ENCODE results near the gene HS6ST3.

The HS6ST3 gene

DNA sequence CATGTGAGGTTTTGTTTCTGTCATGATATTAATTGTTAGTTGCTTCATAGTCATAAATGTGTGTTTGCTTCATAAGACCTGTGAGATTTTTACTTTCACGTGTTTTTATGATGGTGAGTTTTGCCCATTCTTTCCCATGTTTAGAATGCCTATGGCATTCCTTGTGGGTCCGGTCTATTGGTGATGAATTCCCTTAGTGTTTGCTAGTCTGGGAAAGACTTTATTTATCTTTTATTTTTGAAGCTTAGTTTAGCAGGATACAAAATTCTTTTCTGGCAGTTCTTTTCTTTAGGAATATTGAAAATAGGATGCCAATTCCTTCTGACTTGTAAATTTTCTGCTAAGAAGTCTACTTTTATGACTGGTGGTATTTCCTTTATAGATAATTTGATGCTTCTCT lies 571.7 kb downstream of the HS6ST3 start:
- no peak for DNase-seq (ENCODE audit: low read depth)

DNA sequence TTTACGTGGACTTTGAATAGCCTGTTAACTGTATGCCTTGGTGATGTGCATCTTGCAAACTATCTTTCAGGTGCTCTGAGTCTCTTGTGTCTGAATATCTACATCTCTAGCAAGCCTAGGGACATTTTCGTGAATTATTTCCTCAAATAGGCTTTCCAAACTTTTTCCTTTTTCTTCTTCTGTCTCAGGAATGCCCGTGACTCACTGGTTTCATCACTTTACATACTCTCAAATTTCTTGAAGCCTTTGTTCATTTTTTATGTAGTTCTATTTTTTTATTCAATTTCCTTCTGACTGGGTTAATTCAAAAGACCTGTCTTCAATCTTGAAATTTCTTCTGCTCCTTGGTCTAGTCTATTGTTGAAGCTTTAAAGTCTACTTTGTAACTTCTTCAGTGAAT lies 572.1 kb downstream of the HS6ST3 start:
- no peak for DNase-seq (ENCODE audit: low read depth)

DNA sequence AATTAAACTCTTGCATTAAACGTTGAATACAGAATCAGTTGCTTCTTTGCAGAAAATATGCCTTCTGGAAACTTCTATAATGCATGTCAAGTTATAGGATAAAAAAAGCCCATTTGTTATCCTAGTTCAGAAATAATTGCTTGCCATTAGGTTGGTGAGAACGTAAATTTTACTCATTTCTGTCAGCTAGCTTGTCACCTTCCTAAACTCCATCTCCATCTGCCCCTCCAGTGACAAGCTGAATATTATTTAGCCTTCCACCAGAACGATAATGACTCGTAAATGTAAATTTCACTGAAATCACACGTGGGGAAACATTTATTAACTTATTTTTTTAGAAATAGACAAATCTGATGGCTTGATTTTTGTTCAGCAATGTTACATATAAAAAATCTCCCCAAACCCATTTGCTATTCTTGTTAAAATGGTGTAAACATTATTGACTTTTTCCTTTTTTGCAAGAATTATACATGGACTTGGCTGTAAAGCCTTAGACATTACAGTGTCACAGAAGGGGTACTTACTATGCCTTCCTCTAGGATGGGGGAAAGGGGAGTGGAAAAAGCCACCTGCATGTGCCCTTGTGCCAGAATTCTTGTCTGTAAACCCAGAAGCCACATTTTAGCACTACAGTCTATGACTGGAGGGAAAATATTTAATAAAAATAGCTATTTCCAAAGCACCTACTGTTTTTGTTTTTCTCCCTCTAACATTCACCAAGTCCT lies 577.5 kb downstream of the HS6ST3 start:
- DNase-seq (ENCODE audit: low read depth), result no peak

DNA sequence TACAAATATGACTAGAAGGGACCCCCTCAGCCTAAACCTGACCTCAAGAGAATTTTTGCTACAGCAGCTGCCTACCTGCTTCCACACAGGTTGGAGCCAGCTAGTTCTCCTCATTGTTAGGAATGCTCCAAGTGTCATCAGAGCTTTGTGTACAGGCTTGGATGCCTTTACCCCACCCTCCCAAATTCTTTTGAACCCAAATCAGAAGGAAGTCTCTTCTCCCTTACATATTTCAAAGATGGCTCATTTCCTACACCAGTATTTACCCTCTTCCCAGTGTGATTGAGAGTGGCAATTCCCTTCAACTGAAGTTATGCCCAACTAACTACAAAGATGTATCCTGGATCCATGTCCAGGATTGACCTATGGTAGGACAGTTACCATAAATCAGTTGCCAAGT lies 581.2 kb downstream of the HS6ST3 start:
- DNase-seq (ENCODE audit: low read depth), result no peak

DNA sequence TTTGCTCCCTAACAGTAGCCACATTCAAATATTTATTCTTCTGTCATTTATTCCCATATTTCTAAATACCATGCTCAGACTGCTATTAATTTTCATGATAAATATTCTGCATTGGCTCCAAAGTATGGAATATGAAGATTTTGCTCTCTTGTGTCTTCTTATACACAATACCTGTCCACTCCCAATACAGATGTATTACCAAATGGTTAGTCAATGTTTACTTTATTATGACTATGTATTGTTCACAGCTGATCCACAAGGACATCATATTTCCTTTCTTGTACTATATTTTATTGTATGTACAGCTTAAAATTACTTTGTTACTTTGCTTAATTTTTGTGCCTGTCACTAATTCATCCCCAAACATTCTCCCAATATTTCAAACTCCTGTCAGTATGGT lies 582.1 kb downstream of the HS6ST3 start:
- DNase-seq (ENCODE audit: low read depth), result no peak

DNA sequence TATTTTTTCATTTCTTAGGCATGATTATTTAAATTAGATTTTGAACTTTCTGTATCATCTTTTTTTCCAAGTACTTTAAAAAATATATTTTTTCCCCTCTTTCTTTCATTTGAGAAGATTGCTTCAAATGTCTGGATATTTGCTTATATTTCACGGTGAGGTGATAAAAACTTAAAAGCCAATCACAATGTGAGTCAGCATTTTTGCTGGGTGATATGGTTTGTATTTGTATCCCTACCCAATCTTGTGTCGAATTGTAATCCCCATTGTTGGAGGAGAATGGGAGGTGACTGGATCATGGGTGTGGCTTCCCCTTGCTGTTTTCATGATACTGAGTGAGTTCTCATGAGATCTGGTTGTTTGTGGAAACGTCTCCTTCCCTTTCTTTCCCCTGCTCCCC lies 583.9 kb downstream of the HS6ST3 start:
- DNase-seq (ENCODE audit: low read depth), result no peak

DNA sequence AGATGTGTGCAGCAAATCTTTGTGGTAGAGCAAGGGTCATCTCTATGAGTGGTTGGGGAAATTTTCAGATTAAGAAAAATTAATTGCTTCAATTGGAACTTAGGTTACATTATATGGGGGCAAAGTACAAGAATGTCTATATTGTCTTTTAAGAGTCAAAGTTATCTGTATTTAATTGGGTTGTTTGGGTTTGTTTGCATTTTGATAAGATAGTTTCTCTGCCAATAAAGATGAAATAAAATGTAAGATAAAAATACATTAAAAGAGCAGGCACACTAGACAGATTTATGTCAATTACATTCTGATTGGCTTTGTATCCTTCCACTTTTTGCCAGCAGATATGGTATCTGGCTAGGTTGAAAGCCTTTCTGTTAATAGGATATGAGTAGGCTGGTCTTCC lies 587.1 kb downstream of the HS6ST3 start:
- DNase-seq (ENCODE audit: low read depth), result no peak

DNA sequence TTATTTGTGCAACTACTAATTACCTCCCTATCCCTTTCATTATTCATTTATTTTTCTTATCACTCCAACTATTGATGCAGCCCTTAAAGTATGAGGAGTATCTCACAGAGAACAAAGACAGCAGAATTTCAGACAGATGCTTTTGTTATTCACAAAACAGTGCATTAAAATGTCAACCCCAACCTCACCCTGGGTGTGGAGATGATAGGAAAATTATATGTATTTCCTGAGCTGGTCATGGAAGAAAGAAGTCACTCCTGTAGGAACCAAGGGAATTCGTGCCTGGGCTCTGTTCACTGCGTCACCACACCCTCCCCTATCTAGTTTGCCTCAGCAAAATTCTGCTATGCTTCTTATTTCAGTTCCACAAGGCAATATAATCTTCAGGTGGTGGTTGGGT lies 588.9 kb downstream of the HS6ST3 start:
- DNase-seq (ENCODE audit: low read depth), result no peak

DNA sequence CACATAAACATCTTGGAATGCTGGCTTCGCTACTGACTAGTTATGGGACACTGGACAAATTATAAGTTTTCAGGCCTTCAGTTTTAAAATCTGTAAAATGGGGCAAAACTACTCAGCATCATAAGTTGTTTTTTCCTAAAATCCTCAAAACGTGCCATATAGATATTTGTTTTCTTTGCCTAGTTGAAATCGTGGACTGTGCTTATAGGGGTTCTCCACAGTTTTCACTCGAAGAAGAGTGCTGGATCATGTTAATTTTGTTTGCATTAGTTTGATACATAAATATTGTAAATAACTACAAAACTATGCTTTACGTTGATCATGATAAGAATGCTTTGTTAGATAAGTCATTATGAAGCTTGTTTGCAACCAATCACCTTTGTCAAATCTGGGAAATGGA lies 591.0 kb downstream of the HS6ST3 start:
- no peak for DNase-seq (ENCODE audit: low read depth)

DNA sequence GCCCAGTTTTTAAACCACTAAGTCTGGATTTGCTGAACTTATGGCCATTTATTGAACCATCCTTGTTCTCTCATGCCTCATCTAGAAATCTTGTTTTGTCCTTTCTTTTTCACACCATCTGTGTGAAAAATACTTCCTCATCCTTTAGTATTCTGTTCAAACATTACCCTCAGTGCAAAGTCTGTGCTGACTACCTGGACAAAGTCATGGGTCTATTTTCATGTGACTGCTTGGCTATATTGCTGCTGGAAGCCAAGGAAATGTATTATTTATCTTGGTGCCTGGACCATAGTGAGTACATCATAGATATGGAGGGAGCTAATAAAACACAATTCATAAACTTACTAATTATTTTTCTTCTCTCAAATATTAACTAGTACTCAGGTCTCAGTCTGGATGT lies 591.9 kb downstream of the HS6ST3 start:
- DNase-seq (ENCODE audit: low read depth), result no peak

DNA sequence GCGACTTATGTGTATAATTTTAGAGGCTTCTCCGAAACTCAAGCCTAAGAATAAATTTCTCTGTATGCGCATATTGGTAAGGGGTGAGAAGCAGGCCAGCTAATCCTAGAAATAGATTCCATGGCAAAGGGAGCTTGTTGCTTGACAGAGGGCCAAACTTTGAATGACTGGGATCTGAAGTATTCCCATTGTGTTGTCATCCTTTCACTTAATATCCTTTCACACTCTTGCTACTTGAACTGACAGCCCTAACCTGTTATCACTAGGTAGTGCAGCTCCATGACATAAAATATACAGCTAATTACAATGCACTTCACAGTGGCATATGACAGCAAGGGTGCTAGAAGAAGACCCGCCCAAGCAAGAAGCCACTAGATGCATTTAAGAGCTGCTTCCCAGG lies 594.6 kb downstream of the HS6ST3 start:
- DNase-seq (ENCODE audit: low read depth), result no peak

DNA sequence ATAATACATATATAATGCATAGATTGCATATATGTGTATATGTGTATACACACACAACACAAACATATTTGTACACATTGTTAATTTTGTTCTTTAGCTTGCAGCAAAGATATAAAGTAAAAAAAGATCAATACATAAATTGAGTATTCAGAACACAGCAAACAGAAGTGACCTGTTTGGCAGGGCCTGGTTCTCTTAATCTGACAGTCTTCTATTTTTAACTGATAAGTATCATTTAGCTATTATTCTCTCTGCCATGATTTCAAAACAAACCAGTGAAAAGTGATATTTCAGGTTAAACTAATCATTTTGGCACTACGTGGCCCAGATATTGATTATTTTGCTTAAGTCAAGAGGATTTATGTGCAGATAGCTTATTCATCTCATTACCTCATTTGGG lies 595.0 kb downstream of the HS6ST3 start:
- no peak for DNase-seq (ENCODE audit: low read depth)

DNA sequence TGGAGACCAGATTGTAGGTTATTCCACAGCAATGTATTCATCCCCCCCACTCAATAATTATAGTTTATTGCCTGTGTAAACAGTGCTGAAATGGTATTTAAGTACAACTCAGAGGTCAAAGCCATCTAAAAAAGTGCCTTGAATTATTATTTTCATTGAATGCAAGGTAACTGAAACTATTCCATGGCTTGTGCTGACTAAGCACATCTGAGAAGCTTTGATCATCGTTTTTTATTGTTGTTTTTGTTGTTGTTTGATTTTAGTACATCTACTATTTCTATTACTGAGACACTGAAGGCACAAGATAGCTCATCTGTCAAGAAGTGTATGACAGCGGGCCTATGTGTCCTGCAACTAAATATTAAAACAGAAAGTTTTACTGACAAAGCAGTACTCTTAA lies 596.4 kb downstream of the HS6ST3 start:
- DNase-seq (ENCODE audit: low read depth), result no peak

DNA sequence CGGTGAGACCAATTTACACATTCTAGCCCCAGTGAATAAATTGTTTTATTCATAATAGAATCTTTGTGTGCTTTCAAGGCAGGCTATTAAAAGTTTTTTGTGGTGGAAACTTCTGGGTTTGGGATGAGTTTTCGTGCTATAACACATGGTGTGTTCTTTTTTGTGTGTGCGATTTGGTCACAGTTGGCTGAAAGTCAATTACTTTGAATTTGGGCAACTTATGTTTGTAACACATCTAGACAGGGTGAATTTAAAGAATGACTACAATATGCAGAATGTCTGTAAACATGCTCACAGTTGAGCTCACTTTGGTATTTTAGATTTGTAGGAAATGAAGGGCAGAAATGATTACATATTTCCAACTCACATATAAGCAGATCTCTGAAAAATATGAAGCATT lies 597.3 kb downstream of the HS6ST3 start:
- no peak for DNase-seq (ENCODE audit: low read depth)

DNA sequence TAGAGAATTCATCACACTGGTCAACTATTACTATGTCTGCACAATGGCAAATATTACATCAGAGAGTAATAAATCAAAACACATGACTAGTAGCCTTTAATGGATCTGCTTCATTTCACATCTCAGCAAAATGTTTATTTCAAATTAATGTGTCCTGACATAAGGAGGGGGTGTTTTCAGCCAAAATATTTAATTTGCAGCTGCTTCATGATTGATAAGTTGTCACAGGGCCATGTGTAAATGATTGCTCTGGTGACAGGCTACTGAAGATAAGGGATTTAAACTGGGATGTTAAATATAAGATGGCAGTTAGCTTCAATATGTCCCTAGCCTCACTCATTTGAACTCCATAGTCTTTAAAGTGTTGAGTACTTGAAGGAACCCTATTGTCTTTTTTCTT lies 601.1 kb downstream of the HS6ST3 start:
- no peak for DNase-seq (ENCODE audit: low read depth)

DNA sequence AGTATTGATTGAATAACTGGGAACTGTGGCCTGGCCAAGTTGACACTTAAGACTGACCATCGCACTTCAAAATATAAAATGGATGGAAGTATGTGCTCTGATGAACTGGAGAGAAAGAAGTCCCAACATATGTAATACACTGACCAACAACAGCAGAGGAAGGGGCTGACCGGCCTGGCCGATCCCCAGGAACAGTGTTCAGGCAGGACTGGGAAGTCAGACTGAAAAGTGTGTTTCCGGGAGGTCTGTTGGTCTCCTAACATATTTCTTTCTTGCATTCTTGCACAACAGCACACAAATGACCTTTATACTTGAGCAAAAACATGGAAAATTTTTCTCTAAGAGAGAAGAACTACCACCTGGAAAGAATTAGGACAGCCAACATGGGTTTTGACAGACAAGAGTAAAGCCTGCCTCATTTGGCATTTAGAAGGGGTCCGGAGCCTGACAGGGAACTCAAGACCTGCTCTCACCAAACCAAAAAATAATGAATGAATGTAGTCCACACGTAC lies 606.5 kb downstream of the HS6ST3 start:
- DNase-seq (ENCODE audit: low read depth), result no peak

DNA sequence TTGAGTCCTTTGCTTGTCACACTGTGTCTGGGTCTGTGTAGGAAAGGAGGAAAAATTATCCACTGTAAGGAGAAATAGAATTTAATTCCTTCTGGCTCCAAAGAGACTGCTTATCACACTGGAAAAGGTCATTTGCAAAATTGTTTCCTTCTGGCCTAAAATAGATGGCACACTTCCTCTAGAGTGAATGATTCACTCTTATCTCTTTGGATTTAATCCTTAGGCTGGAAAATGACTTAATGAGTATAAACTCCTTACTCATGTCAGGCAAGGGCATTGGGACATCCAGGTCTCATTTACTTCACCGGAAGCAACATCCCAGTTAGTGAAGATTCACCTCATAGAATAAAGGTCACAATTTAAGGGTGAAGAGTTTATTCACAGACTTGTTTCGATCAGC lies 610.8 kb downstream of the HS6ST3 start:
- DNase-seq (ENCODE audit: low read depth), result no peak

DNA sequence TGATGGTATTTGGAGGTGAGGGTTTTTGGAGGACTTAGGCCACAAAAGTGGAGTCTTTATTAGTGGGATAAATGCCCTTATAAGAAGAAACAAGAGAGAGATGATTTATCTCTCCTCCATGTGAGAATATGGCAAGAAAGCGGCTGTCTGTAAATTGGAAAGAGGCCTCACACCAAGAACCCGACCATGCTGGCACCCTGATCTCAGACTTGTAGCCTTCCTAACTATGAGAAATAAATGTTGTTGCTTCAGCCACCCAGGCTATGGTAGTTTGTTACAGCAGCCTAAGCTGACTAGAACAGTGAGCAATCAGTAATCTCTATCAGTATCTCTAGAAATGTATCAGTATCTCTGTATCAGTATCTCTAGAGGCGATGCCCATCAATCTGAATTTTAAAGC lies 617.2 kb downstream of the HS6ST3 start:
- no peak for DNase-seq (ENCODE audit: low read depth)

DNA sequence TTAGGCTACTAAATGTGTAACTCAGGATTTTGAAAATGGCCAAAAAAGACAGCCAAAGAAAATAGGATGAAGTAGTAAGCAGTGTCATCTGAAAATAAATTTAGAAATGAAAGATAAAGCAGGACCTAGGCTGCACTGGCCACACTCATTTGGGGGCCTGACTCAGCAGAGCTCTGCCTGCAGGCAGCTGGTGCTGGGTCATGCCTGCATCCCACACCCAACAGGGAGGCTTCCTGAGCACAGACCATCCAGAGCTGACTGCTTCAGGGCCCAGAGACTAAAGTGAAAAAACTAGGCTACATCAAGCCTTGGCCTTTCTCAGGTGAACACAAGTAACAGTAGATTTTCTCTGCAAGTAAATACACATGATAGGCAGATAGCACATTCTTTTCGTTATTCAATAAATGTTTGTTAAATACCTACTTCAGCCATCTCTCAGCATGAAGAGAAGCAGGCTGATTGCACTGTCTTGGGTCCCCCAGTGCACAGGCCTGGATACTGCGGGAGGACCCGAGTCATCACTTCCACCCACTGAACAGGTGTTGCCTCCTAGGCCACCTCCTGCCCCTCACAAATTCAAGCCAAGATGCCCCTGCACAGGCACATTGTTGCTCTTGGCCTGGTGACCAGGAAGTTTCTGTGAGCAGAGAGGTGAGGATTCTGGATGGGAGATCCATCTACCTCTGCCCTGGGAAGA lies 620.4 kb downstream of the HS6ST3 start:
- no peak for DNase-seq (ENCODE audit: low read depth)

DNA sequence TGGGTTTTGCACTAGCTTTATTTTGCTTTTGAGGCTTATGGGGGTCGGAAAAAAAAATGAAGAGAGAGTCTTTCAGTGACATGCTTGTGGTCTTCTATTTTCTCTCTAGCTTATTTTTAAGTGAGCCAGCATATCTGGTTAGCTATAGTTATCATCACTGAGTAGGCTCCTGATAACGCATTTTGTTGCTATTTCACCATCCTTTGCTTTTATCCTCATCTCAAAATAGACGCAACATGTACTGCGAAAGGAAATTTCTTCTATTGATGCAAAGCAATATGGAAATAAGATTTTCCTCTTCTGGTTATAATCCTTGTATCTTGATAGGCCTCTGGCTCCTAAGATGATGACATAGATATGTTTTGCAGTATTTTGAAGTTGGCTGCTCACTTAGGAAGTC lies 630.5 kb downstream of the HS6ST3 start:
- DNase-seq (ENCODE audit: low read depth), result no peak

DNA sequence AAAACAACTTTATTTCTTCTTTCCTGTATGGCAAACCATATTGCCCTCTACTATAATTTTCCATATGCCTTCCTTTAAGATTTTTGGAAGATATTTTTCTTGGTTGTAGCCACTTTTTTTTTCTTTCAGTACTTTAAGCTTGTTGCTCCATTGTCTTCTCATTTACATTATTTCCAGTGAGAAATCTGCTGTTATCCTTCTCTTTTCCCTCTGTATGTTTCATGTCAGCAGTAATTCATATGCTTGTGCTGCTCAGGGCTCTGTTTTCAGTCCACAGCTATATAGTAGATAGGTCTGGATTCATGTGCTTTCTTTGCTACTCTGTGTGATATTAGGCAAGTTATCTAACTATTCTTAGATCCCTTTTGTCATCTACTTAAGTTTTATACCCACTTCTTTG lies 636.7 kb downstream of the HS6ST3 start:
- no peak for DNase-seq (ENCODE audit: low read depth)

DNA sequence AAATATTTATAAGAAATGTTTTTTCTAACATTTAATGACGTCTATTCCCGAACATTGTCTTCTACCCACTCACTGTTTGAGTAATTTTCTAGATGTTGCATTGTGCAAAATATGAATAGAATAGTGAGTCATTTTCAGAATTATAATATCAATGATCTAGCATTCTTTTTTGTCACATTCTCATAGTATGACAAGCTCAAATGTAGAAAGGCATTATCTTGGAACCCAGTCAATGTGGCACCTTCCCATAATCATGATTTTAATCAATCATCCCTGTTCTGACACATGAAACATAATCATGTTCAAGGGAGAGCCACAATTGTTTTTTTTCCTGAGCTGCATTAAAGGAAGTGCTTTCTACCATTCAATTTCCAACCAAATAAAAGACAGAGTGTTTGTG lies 638.6 kb downstream of the HS6ST3 start:
- no peak for DNase-seq (ENCODE audit: low read depth)

DNA sequence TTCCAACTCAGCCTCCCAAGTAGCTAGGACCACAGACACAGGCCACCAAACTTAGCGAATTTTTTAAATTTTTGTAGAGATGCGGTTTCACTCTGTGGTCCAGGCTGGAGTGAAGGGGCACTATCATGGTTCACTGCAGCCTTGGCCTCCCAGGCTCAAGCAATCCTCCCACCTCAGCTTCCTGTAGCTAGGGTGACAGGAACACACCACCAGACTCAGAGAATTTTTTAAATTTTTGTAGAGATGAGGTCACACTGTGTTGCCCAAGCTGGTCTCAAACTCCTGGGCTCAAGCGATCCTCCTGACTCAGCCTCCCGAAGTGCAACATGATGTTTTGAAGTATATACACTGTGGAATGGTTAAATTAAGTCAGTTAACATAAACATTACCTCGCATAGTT lies 640.8 kb downstream of the HS6ST3 start:
- DNase-seq (ENCODE audit: low read depth), result no peak

DNA sequence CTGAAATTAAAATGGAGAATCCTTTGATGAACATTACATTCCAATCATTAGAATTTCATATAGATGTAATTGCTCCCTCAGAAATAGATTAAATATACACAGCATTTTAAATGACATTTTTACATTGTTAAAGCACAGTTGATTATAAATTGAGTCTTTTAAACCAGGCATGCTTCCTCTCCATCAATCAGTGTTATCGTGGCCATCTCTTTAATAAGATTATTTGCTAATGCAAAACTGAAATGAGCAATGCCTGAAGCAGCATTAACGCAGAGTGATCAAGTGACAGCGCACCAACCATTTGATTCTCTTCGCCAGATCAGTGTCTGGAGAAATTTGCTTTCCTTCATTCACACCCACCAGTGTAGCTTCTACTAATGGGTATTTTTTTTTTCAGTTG lies 644.6 kb downstream of the HS6ST3 start:
- DNase-seq (ENCODE audit: low read depth), result no peak
